Measurements from ENCODE around the gene GTPBP2. TPM values are rescaled to one million over a fixed set of nuclear protein-coding genes. Genes with fewer than 3 reads are reported as not detected.
"Not testable (repeated sequence)": the region's sequence is repeated elsewhere in the genome, so short reads cannot be mapped to it uniquely, and the experiment has no call there.

GTPBP2 gene
- total RNA-seq, 1 donor from 2014 or later: 90.9 TPM

GRCh38 chr6:43636308-43636659 lies 7.2 kb upstream of the GTPBP2 start:
- peak; percentile 34 to 52 for ATAC-seq
- Histone ChIP-seq H3K36me3 (peaks cover 47% of the 10 kb centered on the region), H3K4me3 (peak overlapping the region; percentile 88), H3K27ac (peak overlapping the region; percentile 85), H3K4me1 (peaks cover 44% of the 10 kb centered on the region), H3K9me3 (no peaks in the 10 kb centered on the region), H3K27me3 (ENCODE audit: low read depth) (no peaks in the 10 kb centered on the region)
- no peak for DNase-seq
- TF ChIP-seq CTCF (IDR thresholded peaks at IDR 0.05): no peak
- intact Hi-C loops (cut with DNase I): no loop called here

GRCh38 chr6:43635387-43636307 lies 6.6 kb upstream of the GTPBP2 start, which contains the start of gene MAD2L1BP:
TSS of gene MAD2L1BP (plus strand) at chr6:43635840. CDS start at chr6:43635876, 36 bp downstream.
- Histone ChIP-seq H3K36me3 (peaks cover 40% of the 10 kb centered on the region), H3K9me3 (no peaks in the 10 kb centered on the region), H3K27me3 (ENCODE audit: low read depth) (no peaks in the 10 kb centered on the region), H3K4me3 (peak within 1 kb of the TSS; percentile 88), H3K4me1 (peaks cover 47% of the 10 kb centered on the region), H3K27ac (peak within 1 kb of the TSS; percentile 85)
- TF ChIP-seq CTCF (IDR thresholded peaks at IDR 0.05): no peak
- intact Hi-C loops (cut with DNase I): no loop called here
- ATAC-seq (peak; percentile 93 to 97), DNase-seq (peak; percentile 90)

- Histone ChIP-seq H3K27ac (peak overlapping the region; percentile 85), H3K9me3 (no peaks in the 10 kb centered on the region), H3K36me3 (peaks cover 32% of the 10 kb centered on the region), H3K4me1 (peaks cover 53% of the 10 kb centered on the region), H3K4me3 (no peak overlapping the region), H3K27me3 (ENCODE audit: low read depth) (no peaks in the 10 kb centered on the region)
- DNase-seq (no peak), ATAC-seq (no peak)
- TF ChIP-seq CTCF (IDR thresholded peaks at IDR 0.05): no peak
- intact Hi-C loops (cut with DNase I): no loop called here
Measured at GRCh38 chr6:43634702-43635303, 5.7 kb upstream of the GTPBP2 start.

GRCh38 chr6:43633002-43633401 lies 3.9 kb upstream of the GTPBP2 start:
- Histone ChIP-seq H3K4me1 (peaks cover 37% of the 10 kb centered on the region), H3K36me3 (peaks cover 14% of the 10 kb centered on the region)
- ATAC-seq; intact Hi-C loops (cut with DNase I); H3K27ac ChIP-seq; H3K9me3 ChIP-seq; H3K27me3 ChIP-seq (ENCODE audit: low read depth); H3K4me3 ChIP-seq; DNase-seq: not testable (repeated sequence)

- intact Hi-C loops (cut with DNase I): no loop called here
- ATAC-seq: no peak
- Histone ChIP-seq H3K9me3 (no peaks in the 10 kb centered on the region), H3K27ac (no peak overlapping the region), H3K4me3 (no peak overlapping the region), H3K36me3 (peaks cover 2% of the 10 kb centered on the region), H3K4me1 (peaks cover 37% of the 10 kb centered on the region), H3K27me3 (ENCODE audit: low read depth) (no peaks in the 10 kb centered on the region)
- DNase-seq: no peak
- TF ChIP-seq CTCF (IDR thresholded peaks at IDR 0.05): no peak
Measured at GRCh38 chr6:43630980-43631619, 2.0 kb upstream of the GTPBP2 start.
